Body of pancreas (tissue), 4 donors: Measurements from ENCODE around the gene PPIL1. TPM values are rescaled to one million over a fixed set of nuclear protein-coding genes. Genes with fewer than 3 reads are reported as not detected.

Experiments
- ATAC-seq: fragments of 150-250 bp; one replicate; pipeline ENCODE4 v1.9.1; 2016
- DNase-seq, 4 donors: peaks; one replicate each; pipeline ENCODE4 v3.0.0-alpha.2; 2019
- H3K27ac ChIP-seq, 4 donors: fragments of 200-600 bp; sonication (generic); 1 replicate in 3 of 4; 2 replicates in 1 of 4; pipeline versions ENCODE4 v1.5.1 to v1.6.1; 2016 to 2019; ENCODE audit warnings: mild to moderate bottlenecking in 1 of 4, mixed read lengths in 1 of 4, moderate library complexity in 1 of 4
- H3K27me3 ChIP-seq, 2 donors: fragments of 200-600 bp; sonication (generic); one replicate each; pipeline ENCODE4 v1.6.0; 2016; ENCODE audit warnings: mild to moderate bottlenecking in 1 of 2
- H3K36me3 ChIP-seq, 2 donors: fragments of 200-600 bp; sonication (generic); replicated peaks in 1 of 2; 2 replicates each; pipeline ENCODE4 v1.5.1; 2016; ENCODE audit warnings: low read depth in 2 of 2; ENCODE audit not compliant: insufficient read depth in 1 of 2
- H3K4me1 ChIP-seq: fragments of 200-600 bp; sonication (generic); one replicate; pipeline ENCODE4 v1.6.0; 2016
- H3K4me3 ChIP-seq, 2 donors: fragments of 200-600 bp; sonication (generic); 1 replicate in 1 of 2; 2 replicates in 1 of 2; pipeline ENCODE4 v1.5.1; 2016 to 2019
- H3K9me3 ChIP-seq, 3 donors: fragments of 200-600 bp; sonication (generic); 1 replicate in 2 of 3; 2 replicates in 1 of 3; pipeline ENCODE4 v1.5.1; 2016
- POLR2A ChIP-seq, 3 donors: fragments of 450-650 bp; IDR thresholded peaks; one replicate each; pipeline ENCODE4 v1.6.1; 2016; ENCODE audit warnings: antibody characterized with exemption in 3 of 3, mild to moderate bottlenecking in 2 of 3
- WGBS, 2 donors: methylation state at CpG; one replicate each; pipeline ENCODE4 v1.1.5; 2017; 5-methylcytosine and 5-hydroxymethylcytosine counted together
- intact Hi-C: fragments of 100-400 bp; cut with DNase I; formaldehyde crosslinking; loops from one replicate; pipeline ENCODE4 v1.15.1; 2023
- total RNA-seq, 2 donors: library from RNA; depleted of rRNA; stranded (reverse); fragments of >200 nt; gene quantifications; one replicate each; pipeline ENCODE4 v1.1.0, GENCODE V29; 2016
- TF ChIP-seq, protein P1 (sequence below), 7 experiments: fragments of 450-650 bp in 4 of 7; fragments of 200-600 bp in 3 of 7; sonication (generic) in 3 of 7; IDR thresholded peaks; one replicate each; pipeline ENCODE4 v1.5.1; 2016 to 2019; ENCODE audit warnings: antibody characterized with exemption in 7 of 7

PPIL1 gene
- total RNA-seq, 2 donors from 2014 or later = 5.9 to 6.5 TPM

GRCh38 chr6:36856277-36856676 is 18.3 kb downstream of the PPIL1 start:
- WGBS, 2 donors = 50% methylated on average over 8 of the region's 8 CpGs
- DNase-seq (peak; percentile 53 to 72 (median 64)), ATAC-seq (no peak)
- Histone ChIP-seq H3K27ac (no peak overlapping the region), H3K9me3 (no peaks in the 10 kb centered on the region), H3K36me3 (peaks cover 0 to 5% of the 10 kb centered on the region in 2 donors), H3K4me3 (no peak overlapping the region), H3K4me1 (peaks cover 15% of the 10 kb centered on the region), H3K27me3 (no peaks in the 10 kb centered on the region)
- TF ChIP-seq, protein P1, sequence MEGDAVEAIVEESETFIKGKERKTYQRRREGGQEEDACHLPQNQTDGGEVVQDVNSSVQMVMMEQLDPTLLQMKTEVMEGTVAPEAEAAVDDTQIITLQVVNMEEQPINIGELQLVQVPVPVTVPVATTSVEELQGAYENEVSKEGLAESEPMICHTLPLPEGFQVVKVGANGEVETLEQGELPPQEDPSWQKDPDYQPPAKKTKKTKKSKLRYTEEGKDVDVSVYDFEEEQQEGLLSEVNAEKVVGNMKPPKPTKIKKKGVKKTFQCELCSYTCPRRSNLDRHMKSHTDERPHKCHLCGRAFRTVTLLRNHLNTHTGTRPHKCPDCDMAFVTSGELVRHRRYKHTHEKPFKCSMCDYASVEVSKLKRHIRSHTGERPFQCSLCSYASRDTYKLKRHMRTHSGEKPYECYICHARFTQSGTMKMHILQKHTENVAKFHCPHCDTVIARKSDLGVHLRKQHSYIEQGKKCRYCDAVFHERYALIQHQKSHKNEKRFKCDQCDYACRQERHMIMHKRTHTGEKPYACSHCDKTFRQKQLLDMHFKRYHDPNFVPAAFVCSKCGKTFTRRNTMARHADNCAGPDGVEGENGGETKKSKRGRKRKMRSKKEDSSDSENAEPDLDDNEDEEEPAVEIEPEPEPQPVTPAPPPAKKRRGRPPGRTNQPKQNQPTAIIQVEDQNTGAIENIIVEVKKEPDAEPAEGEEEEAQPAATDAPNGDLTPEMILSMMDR (IDR thresholded peaks at IDR 0.05) = no peak
- no peak for TF ChIP-seq POLR2A (IDR thresholded peaks at IDR 0.05)
- intact Hi-C loops = no loop called here

GRCh38 chr6:36855750-36856149 is 18.9 kb downstream of the PPIL1 start:
- Histone ChIP-seq H3K9me3 (no peaks in the 10 kb centered on the region), H3K36me3 (peaks cover 0 to 5% of the 10 kb centered on the region in 2 donors), H3K27me3 (no peaks in the 10 kb centered on the region), H3K4me3 (no peak overlapping the region), H3K27ac (no peak overlapping the region), H3K4me1 (peaks cover 15% of the 10 kb centered on the region)
- 92 to 93% methylated on average over 10 of the region's 10 CpGs for WGBS, 2 donors
- no peak for ATAC-seq
- intact Hi-C loops = no loop called here
- DNase-seq = no peak
- TF ChIP-seq POLR2A (IDR thresholded peaks at IDR 0.05) = no peak
- TF ChIP-seq, protein P1 (IDR thresholded peaks at IDR 0.05) = no peak

GRCh38 chr6:36853325-36853724 is 21.3 kb downstream of the PPIL1 start:
- intact Hi-C loops = loop anchor here (5.0 kb wide), 1 partner anchor 86 kb away; no protein-coding TSS in a partner anchor
- H3K27ac ChIP-seq = no peak overlapping the region
- WGBS, 2 donors = 75 to 79% methylated on average over 5 of the region's 5 CpGs

DNA sequence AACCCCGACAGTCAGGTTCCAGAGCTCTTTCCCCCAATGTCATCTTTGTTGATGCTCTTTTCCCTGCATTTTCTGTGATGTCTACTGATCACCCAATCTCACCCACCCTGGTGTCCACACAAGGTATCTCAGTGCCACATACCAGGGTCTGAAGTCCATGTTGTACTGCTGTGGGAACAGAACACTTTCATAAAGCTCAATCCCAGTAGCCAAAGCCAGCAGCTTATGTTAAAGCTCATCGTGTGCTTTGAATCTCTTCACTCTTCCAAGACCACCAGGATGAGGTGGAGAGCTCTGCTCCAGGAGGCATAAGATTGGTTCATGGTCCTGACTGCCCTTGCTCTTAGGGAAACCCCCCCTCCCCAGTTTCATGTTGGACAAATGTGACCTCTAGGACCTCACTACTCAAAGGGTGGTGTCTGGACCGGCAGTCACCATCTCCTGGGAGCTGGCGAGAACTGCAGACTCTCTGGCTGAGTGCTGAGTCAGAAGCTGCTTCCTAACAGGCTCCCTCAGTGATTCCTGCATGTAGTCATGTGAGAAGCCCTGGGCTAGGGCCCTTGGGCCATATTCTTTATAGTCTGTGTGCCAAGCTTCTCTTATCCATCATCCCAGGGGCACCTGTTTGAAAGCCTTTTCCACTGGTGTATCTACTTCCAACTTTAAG is 22.0 kb downstream of the PPIL1 start:
- DNase-seq = no peak
- Histone ChIP-seq H3K27me3 (no peaks in the 10 kb centered on the region), H3K4me1 (peaks cover 22% of the 10 kb centered on the region), H3K9me3 (no peaks in the 10 kb centered on the region), H3K27ac (no peak overlapping the region), H3K36me3 (peaks cover 0 to 5% of the 10 kb centered on the region in 2 donors), H3K4me3 (no peak overlapping the region)
- no peak for TF ChIP-seq POLR2A (IDR thresholded peaks at IDR 0.05)
- TF ChIP-seq, protein P1 (IDR thresholded peaks at IDR 0.05) = no peak
- WGBS, 2 donors = 79 to 81% methylated on average over 4 of the region's 4 CpGs
- intact Hi-C loops = loop anchor here (5.0 kb wide), 1 partner anchor 85 kb away; no protein-coding TSS in a partner anchor
- no peak for ATAC-seq

More at GRCh38 chr6:36853325-36853724, 21.3 kb downstream of the PPIL1 start:
- Histone ChIP-seq H3K4me1 (peaks cover 20% of the 10 kb centered on the region), H3K27me3 (no peaks in the 10 kb centered on the region), H3K36me3 (peaks cover 0 to 5% of the 10 kb centered on the region in 2 donors), H3K9me3 (no peaks in the 10 kb centered on the region), H3K4me3 (no peak overlapping the region)
- DNase-seq (peak in 1 of 4 donors; percentile 61), ATAC-seq (peak; percentile 17)
- no peak for TF ChIP-seq POLR2A (IDR thresholded peaks at IDR 0.05)
- TF ChIP-seq, protein P1 (IDR thresholded peaks at IDR 0.05) = no peak

DNA sequence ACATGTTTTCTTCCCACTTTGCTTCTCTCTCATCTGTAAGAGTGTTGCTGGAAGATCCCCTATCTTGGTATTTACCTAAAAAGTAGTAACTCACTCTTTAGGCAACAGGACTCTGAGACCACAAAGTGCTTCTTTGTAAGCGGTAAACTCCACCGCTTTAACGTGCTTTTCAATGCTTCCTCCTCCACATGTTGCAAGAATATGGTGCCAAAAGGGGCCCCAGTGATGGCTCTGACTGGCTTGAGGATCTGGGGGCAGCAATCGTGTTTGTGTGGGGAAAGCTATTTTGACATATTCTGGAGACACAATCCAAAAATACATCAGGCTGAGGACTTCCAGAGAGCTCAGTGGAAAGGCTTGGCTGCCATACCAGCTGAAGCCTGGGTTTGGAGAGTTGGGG is 23.0 kb downstream of the PPIL1 start:
- intact Hi-C loops = loop anchor here (5.0 kb wide), 1 partner anchor 84 kb away; no protein-coding TSS in a partner anchor
- no peak for DNase-seq
- peaks cover 22% of the 10 kb centered on the region for H3K4me1 ChIP-seq
- H3K27me3 ChIP-seq = no peaks in the 10 kb centered on the region
- WGBS, 2 donors = 56 to 69% methylated on average over 4 of the region's 4 CpGs
- no peaks in the 10 kb centered on the region for H3K9me3 ChIP-seq
- peaks cover 0 to 5% of the 10 kb centered on the region in 2 donors for H3K36me3 ChIP-seq
- no peak overlapping the region for H3K4me3 ChIP-seq
- no peak for ATAC-seq
- TF ChIP-seq, protein P1 (IDR thresholded peaks at IDR 0.05) = no peak
- TF ChIP-seq POLR2A (IDR thresholded peaks at IDR 0.05) = no peak
- H3K27ac ChIP-seq = no peak overlapping the region
